Bone marrow (tissue), 2 donors: Measurements from ENCODE around the gene ATP6V1A.

Experiments used
- DNase-seq, 2 donors: peaks; one replicate each; lab custom pipeline; 2025; lab: John Stamatoyannopoulos, UW

Gene ATP6V1A

DNA sequence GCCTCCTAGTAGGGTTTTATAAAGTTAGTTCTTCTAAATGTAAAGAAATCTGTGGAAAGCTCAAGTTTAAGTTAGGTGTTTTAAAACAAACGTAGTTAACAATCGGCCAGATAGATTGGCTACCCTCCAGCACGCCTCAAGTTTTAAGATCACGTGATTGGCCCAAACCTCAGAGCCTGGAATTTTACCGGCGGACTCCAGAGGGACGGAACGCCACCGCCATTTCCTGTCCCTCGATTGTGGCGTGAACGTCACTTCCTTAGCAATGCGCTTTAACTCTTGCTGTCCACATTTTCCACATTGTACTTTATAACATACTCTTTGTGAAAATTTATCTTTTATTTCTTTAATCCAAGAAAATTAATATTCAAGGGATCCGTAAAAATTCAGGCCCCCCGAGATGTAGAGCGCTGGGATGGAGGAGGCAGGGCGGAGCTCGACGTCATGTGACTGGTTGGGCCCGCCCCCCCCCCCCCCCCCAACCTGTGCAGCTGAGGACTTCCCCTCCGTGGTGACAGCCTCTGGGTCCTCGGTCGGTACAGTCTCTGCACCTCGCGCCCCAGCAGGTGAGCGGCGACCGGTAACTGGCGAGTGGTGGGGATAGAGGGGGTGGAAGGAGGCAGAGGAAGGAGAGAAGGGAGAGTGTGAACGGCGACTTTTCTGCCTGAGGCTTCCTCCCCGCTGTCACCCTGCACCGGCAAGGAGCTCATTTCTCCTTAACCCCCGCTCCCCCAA, at the start of gene ATP6V1A:
Gene ATP6V1A (plus strand): TSS at position 488 of the 735 bp plus-strand sequence. CDS start 31,719 bp downstream, outside the sequence.
- peak; percentile 81 to 87 for DNase-seq

DNA sequence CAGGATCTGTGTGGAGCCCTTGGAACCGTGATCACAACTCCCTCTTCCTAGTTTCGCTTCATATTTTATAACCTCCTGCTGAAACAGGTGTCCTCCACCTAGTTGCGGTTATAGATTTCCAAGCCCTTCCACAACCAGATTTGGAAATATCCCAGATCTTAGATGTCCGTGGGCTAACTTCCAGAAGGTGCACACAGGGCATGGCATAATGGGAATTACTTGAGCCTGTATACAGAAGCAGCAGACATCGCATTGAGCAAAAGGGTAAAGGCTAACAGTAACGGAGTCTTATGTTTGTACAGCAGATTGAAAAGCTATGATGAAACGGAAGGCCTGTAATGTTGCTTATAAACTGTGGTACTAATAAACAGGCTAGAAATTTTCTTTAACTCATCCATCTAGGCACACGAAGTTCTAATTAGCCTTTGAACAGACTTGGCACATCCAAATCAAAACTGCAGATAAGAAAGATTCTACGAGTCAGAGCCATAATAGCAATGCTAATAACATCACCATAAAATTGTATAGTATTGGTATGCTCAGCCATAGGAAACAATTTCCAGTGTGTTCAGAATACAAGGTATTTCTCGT, 49.2 kb upstream of the ATP6V1A start:
- DNase-seq: no peak

DNA sequence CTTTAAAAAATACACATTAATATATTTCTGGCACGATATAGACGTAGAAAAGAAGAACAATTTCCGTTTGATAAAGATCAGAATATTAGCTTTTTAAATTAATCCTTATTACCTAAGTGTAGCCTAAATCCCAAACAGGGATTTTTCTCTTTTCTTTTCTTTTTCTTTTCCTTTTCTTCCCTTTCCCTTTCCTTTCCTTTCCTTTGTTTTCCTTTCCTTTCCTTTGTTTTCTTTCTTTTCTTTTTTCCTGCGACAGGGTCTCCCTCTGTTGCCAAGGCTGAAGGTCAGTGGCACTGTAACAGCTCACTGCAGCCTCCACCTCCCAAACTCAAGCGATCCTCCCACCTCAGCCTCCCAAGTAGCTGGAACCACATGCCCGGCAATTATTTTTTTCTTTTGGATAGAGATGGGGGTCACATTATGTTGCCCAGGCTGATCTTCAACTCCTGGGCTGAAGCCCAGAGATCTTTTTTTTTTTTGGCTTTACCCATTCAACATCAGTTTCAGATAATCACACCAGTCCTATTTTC, 48.6 kb upstream of the ATP6V1A start:
- no peak for DNase-seq

DNA sequence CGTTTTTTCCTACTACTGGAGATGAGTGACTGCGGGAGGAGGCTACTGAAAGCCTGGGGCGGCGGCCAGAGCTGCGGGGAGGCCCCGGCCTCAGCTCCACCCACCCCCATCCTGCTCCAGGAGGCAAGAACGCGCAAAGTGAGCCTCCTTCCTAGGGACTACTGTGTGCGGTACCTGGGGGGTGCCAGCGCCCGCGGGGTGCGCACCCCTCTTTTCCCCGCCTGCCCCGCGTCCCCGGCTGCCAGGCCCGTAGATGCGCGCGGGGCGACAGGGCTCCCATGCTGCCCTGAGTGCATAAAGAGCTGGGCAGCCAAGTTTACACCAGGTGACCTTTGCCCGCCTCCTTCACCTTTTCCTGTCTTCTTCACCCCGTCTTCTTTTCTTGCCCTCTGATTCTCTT, 47.9 kb upstream of the ATP6V1A start:
- DNase-seq: no peak

DNA sequence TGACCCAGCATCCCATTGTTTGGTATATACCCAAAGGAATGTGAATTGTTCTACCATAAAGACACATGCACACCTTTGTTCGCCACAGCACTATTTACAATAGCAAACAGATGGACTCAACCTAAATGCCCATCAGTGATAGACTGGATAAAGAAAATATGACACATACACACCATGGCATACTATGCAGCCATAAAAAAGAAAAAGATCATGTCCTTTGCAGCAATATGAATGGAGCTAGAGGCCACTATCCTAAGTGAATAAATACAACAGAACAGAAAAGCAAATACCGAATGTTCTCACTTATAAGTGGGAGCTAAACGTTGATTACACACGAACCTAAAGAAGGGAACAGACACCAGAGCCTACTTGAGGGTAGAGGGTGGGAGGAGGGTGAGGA, 39.0 kb upstream of the ATP6V1A start:
- DNase-seq: no peak

DNA sequence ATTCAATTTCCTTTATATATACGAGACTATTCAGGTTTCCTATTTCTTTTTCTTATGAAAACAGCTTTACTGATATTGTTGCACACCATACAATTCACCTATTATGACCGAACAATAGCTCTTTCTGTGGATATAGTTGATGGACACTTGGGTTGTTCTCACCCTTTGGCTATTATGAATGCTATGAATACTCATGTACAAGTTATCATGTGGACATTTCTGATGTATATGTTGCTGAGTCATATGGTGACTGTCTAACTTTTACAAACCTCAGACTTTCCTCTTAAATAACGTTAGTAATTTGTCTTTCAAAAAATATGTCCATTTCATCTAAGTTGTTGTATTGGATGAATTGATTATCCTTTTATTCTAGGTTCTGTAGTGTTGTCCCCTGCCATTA, 34.7 kb upstream of the ATP6V1A start:
- DNase-seq: no peak

DNA sequence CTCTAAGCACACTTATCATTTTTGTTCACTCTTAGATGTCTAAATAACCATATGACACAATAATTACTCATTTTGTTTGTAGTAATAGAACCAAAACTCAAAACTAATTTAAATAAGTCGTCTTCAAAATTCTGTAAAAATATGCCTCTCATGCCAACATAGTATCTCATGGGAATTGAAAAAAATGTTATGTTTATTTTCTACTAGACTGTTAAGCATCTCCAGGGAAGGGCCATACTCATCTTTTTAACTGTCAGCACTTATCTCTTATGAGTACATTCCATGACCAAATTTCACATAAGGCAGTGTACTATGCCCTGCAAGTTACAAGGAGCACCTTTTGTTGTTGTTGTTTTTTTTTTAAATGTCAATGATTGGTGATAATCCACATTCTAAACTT, 32.1 kb upstream of the ATP6V1A start:
- DNase-seq: no peak

DNA sequence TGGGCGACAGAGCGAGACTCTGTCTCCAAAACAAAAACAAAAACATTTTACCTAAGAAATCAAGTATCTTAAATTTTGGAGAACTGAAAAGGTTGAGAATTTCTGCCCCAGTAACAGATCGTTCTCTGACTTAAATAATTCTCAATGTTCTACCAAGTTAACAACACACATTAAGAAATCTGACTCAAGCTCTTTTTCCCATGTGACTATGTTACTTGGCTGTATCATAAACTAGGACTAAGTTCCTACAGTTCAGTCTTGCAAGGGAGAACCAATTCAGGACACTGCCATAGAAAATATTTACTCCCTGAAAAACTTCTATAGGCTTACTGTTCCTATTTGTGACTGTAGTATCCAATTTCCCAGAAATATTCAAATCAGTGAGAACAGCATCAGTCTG, 29.5 kb upstream of the ATP6V1A start:
- no peak for DNase-seq

DNA sequence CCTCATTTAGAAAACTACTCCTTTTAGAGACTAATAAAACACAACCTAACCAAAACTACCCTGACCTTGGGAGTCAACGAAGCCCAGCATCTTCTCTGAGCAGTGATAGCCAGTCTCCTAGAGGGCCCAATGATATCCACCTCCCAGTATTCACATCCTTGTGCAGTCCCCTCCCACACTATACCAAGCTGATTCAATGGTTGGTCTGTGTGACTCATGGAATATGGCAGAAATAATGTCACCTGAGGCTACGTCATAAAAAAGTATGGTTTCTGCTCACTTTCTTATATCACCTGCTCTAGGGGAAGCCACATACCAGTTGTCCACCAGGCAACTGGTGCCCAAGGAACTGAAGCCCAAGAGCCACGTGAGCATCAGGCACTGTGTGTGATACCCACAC, 29.0 kb upstream of the ATP6V1A start:
- no peak for DNase-seq

DNA sequence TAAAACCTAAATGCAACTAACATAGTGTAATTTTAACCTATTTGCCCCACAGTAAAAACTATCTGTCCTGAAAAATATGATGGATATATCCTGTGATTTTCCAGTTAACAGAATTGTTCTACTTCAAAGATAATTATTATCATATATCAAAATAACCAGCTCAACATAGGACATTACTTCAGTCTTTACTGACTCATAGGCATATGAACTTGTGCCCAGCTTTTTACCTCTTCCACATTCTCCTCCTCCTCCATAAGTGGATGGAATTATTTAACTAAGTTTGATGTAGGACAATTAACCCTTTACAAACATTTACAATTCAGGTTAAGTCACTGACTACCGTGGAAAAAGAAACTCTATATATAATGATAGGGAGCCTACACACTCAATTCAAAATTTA, 27.5 kb upstream of the ATP6V1A start:
- no peak for DNase-seq

DNA sequence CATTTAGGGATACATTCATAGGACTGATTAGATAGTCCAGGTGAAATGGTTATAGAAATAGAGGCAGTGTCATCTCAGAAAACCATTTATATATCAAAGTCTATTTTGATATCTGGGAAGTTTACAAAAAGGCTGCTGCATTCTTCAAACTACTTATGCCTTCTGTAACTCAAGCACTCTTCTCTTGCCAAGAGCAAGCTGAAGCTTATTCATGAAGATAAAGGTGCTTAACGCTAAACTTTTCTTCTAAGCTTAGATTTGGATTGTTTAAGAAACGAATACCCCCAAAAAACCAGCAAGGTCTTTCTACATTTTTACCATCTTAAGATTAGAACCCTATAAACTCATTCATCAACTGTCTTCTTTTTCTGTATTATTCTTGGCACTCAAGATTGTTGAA, 27.1 kb upstream of the ATP6V1A start:
- DNase-seq: no peak

DNA sequence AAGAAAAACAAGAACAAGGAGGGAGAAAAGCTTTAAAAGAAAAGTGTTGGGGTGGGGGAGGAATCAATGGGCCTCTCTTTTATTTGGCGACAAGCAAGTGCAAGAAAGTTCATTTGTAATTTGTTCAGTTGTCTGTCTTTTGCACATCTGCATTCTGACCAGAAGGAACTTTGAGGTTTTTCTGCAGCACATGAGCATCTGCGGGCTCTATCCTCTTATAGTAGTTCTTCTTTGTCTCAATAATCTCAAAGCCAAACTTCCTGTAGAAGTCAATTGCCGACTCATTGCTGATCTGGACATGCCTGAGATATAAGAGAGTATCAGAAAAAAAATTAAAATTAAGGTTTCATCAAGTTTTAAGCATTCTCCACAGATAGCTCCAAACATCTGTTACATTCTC, 25.2 kb upstream of the ATP6V1A start:
- DNase-seq: peak in 1 of 2 donors; percentile 18

DNA sequence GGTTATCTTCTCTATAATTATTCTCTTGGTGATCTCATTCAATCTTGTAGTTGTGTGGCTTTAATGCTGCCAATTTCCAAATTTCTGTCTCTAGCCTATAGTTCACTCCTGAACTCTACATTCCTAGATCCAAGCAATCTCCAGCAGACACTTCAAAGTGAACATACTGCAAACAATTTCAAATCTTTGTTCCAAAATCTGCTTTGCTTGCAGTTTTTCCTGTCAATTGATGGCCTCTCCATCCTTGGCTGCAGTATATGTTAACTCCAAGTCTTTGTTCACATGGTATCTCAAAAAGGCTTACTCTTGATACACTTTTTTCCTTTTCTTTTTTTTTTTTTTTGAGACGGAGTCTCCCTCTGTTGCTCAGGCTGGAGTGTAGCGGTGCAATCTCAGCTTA, 18.2 kb upstream of the ATP6V1A start:
- no peak for DNase-seq

DNA sequence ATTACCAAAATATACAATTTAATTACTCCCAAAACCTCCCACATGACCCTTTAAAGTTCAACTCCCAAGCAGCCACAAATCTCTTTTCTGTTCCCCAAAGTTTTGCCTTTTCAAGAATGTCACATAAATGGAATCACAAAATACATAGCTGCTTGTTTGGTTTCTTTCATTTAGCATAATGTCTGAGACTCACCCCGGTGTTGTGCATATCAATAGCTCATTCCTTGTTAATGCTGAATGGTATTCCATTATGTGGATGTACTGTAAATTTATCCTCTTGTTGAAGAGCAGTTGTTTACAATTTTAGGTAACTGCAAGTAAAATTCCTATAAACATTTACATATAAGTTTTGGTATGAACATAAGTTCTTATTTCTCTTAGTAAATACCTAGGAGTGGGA, 16.3 kb upstream of the ATP6V1A start:
- no peak for DNase-seq

DNA sequence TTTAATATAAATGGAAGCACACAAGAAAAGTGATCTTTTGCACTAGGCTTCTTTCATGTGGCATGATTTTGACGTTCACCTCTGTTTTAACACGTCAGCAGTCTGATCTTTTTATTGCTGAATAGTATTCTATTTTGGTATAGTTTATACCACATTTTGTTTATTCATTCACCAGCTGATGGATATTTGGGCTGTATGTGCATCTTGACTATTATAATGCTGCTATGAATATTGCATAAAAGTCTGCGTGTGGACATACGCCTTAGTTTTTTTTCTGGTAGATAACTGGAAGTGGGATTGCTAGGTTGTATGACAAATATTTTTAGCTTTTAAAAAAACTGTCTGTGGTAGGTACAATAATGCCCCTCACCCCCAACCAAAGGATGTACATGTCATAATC, 15.1 kb upstream of the ATP6V1A start:
- DNase-seq: no peak

DNA sequence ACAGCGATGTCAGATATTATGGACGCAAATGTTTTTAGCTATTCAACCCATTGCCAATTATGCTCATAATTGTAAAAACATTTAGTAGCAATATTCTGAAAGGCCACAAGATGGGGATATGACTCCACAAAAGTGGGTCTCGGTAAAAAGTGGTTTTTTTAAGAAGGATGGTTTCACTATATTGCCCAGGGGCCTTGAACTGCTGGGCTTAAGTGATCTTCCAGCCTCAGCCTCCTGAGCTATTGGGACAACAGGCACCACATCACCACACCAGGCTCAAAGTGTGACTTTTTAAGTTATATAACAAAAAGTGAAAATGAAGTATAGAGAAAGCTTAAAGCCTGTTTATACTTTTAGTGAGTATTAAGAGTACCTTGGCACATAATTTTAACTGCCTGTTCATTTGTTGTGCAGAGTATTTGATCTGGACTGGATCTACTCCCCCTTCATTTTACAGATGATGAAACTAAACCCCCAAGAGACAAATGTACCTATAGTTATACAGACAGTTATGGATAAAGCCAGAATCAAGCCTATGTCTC, 10.2 kb upstream of the ATP6V1A start:
- peak in 1 of 2 donors; percentile 46 for DNase-seq

DNA sequence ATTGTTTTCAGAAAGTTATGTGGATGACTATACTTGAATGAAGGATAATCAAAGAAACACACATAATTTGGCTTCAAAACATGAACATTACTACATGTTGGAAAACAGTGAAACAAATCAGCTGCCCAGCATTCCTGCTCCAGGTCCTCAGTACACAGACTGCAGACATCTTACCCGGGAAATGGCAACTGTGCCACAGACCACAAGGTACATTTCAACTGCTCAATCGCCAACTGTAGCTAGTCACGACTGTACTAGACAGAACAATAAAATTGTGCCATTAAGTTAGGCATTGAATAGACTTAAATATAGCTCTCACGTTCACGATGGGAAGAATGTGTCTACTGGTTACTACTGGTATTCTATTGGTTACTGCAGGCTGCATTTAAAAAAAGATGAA, 5.7 kb upstream of the ATP6V1A start:
- no peak for DNase-seq

DNA sequence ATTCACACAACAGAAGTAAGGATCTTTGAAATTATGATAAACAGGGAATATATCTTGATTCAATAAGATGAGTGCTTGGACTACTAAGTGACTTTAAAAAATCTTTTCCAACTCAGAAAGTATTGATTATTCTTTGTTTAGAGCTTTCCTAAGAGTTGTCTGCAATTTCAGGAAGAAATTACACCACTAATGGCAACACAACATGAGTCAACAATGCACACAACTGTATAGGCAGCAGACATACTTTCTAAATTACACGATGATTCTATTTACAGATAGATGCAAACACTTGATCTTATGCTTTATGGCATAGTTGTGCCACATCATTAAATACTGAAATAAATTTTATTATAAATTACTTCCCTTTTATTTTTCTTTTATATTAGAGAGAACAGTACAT, 5.2 kb upstream of the ATP6V1A start:
- DNase-seq: no peak

DNA sequence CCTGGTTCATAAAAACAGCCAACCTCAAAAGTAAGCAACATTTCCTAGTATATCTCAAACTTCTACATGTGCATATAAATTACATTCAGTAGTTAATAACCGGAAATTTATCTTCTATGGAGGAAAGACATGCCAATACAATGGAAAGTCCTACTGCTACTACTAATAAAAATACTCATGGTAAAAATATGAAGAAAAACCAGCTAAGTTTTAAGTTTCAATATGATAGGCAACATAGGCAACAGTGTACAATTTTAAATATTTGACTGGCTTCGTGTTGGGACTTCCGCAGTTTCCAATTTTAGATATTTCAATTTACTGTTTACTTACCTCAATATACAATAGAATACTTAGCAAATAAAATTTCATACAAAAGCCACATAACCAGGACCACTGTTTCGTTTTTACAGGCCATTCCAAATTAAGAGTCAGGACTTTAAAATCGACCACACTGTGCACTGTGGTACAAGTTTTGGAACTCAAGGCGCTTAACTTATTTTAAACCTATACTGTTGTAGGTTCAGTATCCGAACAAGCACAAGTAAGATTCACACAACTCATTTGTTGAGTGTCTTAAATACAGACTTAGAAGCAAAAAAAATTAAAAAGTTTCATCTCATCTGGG, 3.7 kb upstream of the ATP6V1A start:
- DNase-seq: no peak

DNA sequence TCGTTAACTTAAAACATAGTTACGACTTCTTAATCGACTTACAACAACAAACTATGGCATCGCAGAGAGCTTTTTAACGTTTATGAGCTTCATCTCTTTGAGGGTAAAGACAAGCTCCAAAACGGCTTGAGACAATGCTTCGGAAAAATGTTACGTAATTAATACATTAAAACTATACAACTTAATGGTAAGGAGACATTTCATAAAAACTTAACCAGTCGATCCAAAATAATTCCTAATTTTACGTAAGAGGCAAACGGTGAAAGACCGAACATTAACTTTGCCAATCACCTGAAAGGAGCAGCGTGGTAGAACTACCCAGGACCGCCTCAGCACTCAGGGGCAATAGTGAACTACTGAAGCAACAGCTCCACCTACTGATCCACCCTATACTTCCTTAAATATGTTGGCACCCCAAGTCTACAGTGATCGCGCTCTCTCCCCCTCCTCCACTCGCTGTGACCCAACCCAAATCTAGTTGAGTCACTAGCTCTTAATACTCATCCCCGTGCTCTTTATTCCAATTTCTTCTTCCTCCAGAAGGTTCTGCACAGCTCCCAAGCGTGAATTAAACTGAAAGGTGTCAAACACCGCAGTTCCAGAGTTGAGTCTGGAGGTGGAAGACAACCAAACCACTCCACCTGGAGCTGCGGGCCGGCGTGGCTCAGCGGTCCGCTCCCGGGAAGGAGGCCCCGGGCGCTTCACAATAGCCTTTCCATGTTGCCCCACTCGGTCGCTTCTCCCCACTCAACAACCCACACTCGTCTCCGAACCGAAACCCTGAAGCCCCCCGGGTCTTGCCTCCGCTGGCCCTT, 1.7 kb upstream of the ATP6V1A start:
- DNase-seq: peak; percentile 69 to 91

DNA sequence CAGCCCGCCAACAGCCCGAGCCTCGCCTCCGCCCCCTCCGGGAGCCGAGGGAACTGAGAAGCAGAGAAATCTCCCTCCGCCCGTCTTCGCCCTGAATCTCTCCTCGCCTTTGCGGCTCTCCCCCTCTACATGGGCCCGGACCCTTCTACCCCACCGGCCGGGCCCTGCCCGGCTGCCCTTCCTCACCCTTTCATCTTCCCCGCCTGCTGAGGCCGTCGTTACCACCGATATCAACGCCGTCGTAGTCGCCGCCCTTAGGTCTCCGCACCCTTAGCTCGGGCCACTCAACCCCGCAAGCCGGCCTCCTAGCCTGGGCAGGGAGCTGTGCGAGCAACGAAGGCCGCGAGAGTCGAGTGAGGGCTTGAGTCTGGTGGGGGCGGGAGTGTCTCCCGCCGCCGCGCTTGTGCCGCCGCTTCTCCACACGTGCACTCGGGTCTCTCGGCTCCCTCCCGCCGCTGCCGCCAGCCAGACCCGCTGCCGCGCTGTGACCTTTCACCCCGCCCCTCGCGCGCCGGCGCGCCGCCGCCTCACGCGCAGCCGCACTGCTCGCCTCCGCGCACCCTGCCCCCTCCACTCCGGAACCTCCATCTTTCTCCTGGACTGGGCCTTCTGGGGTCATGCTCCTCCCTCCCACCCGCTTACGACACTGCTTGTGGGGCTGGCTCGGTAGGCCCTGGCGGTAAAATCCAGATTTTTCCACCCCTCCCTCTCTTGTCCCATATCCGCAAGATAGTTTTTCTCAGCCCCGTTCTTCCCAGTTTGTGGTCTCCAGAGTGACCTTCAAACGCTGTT, 883 bp upstream of the ATP6V1A start, which contains the start of gene NAA50:
Gene NAA50 (minus strand): TSS at position 494 of the 792 bp plus-strand sequence. CDS start 300 bp downstream, at position 194.
- peak; percentile 88 to 90 for DNase-seq
